K562 (cell line): ENCODE data around the gene HTR4. TPM values are rescaled to one million over a fixed set of nuclear protein-coding genes. Genes with fewer than 3 reads are reported as not detected.

ENCODE experiments used
- BMI1 ChIP-seq: fragments of 150-350 bp; IDR thresholded peaks from 2 replicates; pipeline ENCODE4 v1.6.1; 2014; ENCODE audit warnings: low read length
- CEBPB ChIP-seq: fragments of 450-650 bp; IDR thresholded peaks from 2 replicates; pipeline ENCODE4 v1.6.1; 2016; ENCODE audit warnings: missing genetic modification characterization, missing compliant biosample characterization
- CREBBP ChIP-seq: IDR thresholded peaks from one replicate; pipeline ENCODE4 v1.6.1; 2012; ENCODE audit warnings: low read depth, mild to moderate bottlenecking, control low read depth, inconsistent platforms, low read length
- ELF2 ChIP-seq: fragments of 250-450 bp; sonication (Bioruptor Pico); IDR thresholded peaks from 2 replicates; pipeline ENCODE4 v1.5.0; 2021; ENCODE audit warnings: mild to moderate bottlenecking
- ETV6 ChIP-seq, 3 experiments: fragments of 150-350 bp in 1 of 3; sonication (generic) in 1 of 3; formaldehyde crosslinking in 1 of 3; IDR thresholded peaks; 2 replicates each; pipeline versions ENCODE4 v1.6.1 to v1.8.0; 2014 to 2022; ENCODE audit warnings: borderline replicate concordance in 2 of 3, low read depth in 2 of 3, antibody characterized with exemption in 1 of 3, low read length in 1 of 3, mild to moderate bottlenecking in 1 of 3, missing genetic modification reagents in 1 of 3
- MBD1 ChIP-seq: fragments of 250-450 bp; sonication (Bioruptor Pico); IDR thresholded peaks from 2 replicates; pipeline ENCODE4 v1.8.0; 2022; ENCODE audit warnings: inconsistent platforms
- MED1 ChIP-seq: sonication (generic); formaldehyde crosslinking; IDR thresholded peaks from 2 replicates; pipeline ENCODE4 v1.8.1; 2023; ENCODE audit warnings: missing genetic modification reagents, borderline replicate concordance
- NFRKB ChIP-seq: fragments of 450-650 bp; IDR thresholded peaks from 2 replicates; pipeline ENCODE4 v1.6.1; 2016; ENCODE audit warnings: low read depth
- RNF2 ChIP-seq: sonication (generic); IDR thresholded peaks from 2 replicates; pipeline ENCODE4 v1.6.1; 2016
- ZBTB40 ChIP-seq, 2 experiments: fragments of 450-650 bp in 1 of 2; sonication (generic) in 1 of 2; formaldehyde crosslinking in 1 of 2; IDR thresholded peaks; 2 replicates each; pipeline versions ENCODE4 v1.7.1 to v1.9.0; 2016 to 2022; ENCODE audit warnings: inconsistent platforms in 1 of 2, mild to moderate bottlenecking in 1 of 2, missing genetic modification reagents in 1 of 2
- ZNF263 ChIP-seq: sonication (generic); formaldehyde crosslinking; IDR thresholded peaks from 2 replicates; pipeline ENCODE4 v1.8.0; 2022; ENCODE audit warnings: mild to moderate bottlenecking, missing genetic modification reagents, borderline replicate concordance
- polyA plus RNA-seq, 8 experiments: library from polyadenylated mRNA; depleted of rRNA in 4 of 8; stranded (reverse) in 5 of 8; unstranded in 3 of 8; fragments of >200 nt; fragmentation: Nextera tagmentation in 2 of 8; fragmentation: Illumina TruSeq in 1 of 8; extraction: Ambion mirVana in 2 of 8; extraction: Trizol in 1 of 8; gene quantifications; 2 replicates each; pipeline versions ENCODE4 v1.2.1 to v1.2.3, GENCODE V29; 2011 to 2014; ENCODE audit warnings: inconsistent platforms in 1 of 8, missing spikeins in 1 of 8
- total RNA-seq, 7 experiments: library from RNA; depleted of rRNA in 6 of 7; stranded (reverse); fragments of >200 nt in 6 of 7; fragmentation: Illumina TruSeq in 2 of 7; extraction: Trizol in 2 of 7; gene quantifications; 2 replicates each; pipeline versions ENCODE4 v1.2.1 to v1.2.3, GENCODE V29; 2011 to 2021; ENCODE audit warnings: low replicate concordance in 1 of 7
- TF ChIP-seq, protein P1 (sequence below): fragments of 150-350 bp; conservative IDR thresholded peaks from 2 replicates; pipeline ENCODE4 v1.6.1; 2014; ENCODE audit warnings: low read length

HTR4 gene
- total and polyA plus RNA-seq, 9 of the 15 experiments (the other 6 are each of a cell fraction or from before 2014, with no cell fraction given): 0.13 TPM; not detected in 8

DNA sequence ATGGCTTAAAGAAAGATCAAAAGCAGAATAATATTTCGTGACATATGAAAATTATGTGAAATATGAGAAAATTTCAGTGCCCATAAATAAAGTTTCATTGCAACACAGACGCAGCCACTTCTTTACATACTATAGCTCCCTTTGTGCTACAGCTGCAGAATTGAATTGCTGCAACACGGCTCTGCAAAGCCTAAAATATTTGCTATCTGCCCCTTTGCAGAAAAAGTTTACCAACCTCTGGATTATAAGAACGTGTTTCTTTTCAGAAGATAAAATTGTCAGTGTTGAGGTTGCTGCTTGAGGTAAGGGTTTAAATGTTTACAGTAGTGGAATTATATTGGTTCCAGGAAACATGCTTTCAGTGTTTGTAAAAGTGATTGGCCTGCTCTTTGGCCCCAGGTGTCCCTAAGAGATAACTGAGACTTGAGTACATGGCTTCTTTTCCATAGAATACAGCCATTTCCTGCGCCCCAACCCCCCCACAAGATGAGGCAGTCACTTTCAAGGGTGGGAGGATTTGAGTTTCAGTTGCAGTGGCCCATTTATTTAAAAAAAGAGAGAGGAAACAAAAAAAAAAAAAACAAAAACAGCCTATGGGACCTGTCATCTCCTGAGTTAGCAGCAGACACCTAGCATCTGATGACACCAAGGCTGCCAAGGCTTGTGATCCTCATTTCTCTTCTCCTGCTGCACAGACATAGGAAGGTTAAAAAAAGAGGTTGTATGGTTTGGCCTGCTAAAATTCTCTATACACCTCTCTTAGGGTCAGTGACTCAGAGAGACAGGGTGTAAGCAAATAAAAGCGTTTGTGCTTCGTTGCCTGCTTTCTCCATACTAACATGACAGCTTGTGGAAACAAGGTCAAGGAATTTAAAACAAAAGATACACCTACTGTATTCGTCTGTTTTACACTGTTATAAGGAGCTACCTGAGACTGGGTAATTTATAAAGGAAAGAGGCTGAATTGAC lies 28.0 kb upstream of the HTR4 start (continued):
- TF ChIP-seq ZBTB40 (IDR thresholded peaks at IDR 0.05) (peak; percentile 71), ZBTB40 (CRISPR knock-in tag; IDR thresholded peaks at IDR 0.05) (no peak), ZNF263 (CRISPR knock-in tag) (no peak), ELF2 (no peak), ETV6 (IDR thresholded peaks at IDR 0.05; ENCODE audit: borderline replicate concordance in 1 of 2, low read depth in 2 of 2, low read length in 1 of 2) (no peak; a peak in 1 of 4 replicates), ETV6 (CRISPR knock-in tag; IDR thresholded peaks at IDR 0.05; ENCODE audit: borderline replicate concordance) (no peak), CREBBP (no peak), RNF2 (0 out of 2 replicates have a peak, but pooled peaks have one; percentile 32), MBD1 (CRISPR knock-in tag) (no peak), NFRKB (0 out of 2 replicates have a peak, but pooled peaks have one; percentile 29), MED1 (CRISPR knock-in tag) (no peak), BMI1 (no peak), CEBPB (tag) (peak; percentile 82)
- TF ChIP-seq, protein P1, sequence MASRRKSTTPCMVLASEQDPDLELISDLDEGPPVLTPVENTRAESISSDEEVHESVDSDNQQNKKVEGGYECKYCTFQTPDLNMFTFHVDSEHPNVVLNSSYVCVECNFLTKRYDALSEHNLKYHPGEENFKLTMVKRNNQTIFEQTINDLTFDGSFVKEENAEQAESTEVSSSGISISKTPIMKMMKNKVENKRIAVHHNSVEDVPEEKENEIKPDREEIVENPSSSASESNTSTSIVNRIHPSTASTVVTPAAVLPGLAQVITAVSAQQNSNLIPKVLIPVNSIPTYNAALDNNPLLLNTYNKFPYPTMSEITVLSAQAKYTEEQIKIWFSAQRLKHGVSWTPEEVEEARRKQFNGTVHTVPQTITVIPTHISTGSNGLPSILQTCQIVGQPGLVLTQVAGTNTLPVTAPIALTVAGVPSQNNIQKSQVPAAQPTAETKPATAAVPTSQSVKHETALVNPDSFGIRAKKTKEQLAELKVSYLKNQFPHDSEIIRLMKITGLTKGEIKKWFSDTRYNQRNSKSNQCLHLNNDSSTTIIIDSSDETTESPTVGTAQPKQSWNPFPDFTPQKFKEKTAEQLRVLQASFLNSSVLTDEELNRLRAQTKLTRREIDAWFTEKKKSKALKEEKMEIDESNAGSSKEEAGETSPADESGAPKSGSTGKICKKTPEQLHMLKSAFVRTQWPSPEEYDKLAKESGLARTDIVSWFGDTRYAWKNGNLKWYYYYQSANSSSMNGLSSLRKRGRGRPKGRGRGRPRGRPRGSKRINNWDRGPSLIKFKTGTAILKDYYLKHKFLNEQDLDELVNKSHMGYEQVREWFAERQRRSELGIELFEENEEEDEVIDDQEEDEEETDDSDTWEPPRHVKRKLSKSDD: no peak
